ENCODE results near the gene PPIL3.

PPIL3 gene

DNA sequence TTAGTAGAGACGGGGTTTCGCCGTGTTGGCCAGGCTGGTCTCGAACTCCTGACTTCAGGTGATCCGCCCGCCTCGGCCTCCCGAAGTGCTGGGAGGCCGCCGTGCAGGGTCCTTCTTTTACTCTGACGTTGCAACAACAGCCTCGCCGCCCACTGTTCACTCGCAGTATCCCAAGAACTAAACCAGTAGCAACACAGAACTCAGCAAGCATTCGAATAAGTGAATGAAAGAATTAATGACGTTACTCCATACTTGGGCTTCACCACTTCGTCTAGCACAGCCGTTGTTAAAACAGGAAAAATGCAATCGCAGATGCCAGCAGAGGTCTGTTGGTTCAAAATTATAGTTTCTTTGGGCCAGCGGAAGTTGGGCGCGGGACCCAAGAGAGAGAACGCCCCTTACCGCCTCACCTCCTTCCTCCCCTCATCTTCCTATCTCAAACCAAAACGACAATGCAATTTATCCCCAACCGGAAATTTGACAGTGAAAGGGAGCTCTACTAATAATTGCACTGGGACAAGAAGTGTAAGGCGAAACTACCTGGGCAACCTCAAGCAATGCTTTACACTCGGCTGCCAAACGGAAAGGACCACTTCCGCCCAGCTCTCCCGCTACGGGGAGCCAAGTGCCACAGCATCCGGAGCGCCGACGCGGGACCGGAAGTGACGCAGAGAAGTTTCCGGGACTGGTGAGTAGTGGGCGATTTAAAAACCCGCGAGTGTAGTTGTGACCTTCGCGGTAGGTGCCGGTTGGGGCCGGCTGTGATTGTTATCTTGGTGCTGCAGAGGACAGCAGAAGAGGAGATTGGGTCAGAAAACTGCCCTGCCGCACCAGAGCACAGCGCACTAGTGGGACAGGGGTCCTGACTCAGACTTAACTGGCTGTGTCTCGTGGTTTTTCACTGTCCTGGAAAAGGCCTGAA lies at the start of gene PPIL3, which contains the start of gene NIF3L1:
TSS of gene PPIL3 (minus strand) at position 374 of the 922 bp plus-strand sequence. CDS start 1,462 bp downstream, outside the sequence.
TSS of gene NIF3L1 (plus strand) at position 668 of the 922 bp plus-strand sequence. CDS start 2,573 bp downstream, outside the sequence.
- peaks cover 61% of the 10 kb centered on the region for H3K79me2 ChIP-seq (ENCODE audit: low read length)
- TF ChIP-seq, protein P1, sequence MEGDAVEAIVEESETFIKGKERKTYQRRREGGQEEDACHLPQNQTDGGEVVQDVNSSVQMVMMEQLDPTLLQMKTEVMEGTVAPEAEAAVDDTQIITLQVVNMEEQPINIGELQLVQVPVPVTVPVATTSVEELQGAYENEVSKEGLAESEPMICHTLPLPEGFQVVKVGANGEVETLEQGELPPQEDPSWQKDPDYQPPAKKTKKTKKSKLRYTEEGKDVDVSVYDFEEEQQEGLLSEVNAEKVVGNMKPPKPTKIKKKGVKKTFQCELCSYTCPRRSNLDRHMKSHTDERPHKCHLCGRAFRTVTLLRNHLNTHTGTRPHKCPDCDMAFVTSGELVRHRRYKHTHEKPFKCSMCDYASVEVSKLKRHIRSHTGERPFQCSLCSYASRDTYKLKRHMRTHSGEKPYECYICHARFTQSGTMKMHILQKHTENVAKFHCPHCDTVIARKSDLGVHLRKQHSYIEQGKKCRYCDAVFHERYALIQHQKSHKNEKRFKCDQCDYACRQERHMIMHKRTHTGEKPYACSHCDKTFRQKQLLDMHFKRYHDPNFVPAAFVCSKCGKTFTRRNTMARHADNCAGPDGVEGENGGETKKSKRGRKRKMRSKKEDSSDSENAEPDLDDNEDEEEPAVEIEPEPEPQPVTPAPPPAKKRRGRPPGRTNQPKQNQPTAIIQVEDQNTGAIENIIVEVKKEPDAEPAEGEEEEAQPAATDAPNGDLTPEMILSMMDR (IDR thresholded peaks at IDR 0.05; ENCODE audit: low read depth, low read length), result no peak
- no peak for TF ChIP-seq EZH2phosphoT487 (IDR thresholded peaks at IDR 0.05; ENCODE audit: low read depth)
- peaks cover 11% of the 10 kb centered on the region for H3K4me1 ChIP-seq (ENCODE audit: low read length)
- H3K27me3 ChIP-seq (ENCODE audit: low read depth, low read length), result no peaks in the 10 kb centered on the region
- peak within 1 kb of the TSS; percentile 95 for H3K9ac ChIP-seq (ENCODE audit: low read length)
- H3K9me3 ChIP-seq (ENCODE audit: insufficient read depth, low read length), result no peaks in the 10 kb centered on the region
- H2AFZ ChIP-seq (ENCODE audit: low read depth, low read length), result peak within 1 kb of the TSS; percentile 95
- H4K20me1 ChIP-seq (ENCODE audit: insufficient read depth, low read length), result no peaks in the 10 kb centered on the region
- H3K4me2 ChIP-seq (ENCODE audit: low read length), result peak within 1 kb of the TSS; percentile 92
- peaks cover 20% of the 10 kb centered on the region for H3K36me3 ChIP-seq (replicated peaks; ENCODE audit: low read depth, low read length)
- H3K27ac ChIP-seq (ENCODE audit: low read length), result peak within 1 kb of the TSS; percentile 89
- peak within 1 kb of the TSS; percentile 94 for H3K4me3 ChIP-seq (ENCODE audit: low read length)

DNA sequence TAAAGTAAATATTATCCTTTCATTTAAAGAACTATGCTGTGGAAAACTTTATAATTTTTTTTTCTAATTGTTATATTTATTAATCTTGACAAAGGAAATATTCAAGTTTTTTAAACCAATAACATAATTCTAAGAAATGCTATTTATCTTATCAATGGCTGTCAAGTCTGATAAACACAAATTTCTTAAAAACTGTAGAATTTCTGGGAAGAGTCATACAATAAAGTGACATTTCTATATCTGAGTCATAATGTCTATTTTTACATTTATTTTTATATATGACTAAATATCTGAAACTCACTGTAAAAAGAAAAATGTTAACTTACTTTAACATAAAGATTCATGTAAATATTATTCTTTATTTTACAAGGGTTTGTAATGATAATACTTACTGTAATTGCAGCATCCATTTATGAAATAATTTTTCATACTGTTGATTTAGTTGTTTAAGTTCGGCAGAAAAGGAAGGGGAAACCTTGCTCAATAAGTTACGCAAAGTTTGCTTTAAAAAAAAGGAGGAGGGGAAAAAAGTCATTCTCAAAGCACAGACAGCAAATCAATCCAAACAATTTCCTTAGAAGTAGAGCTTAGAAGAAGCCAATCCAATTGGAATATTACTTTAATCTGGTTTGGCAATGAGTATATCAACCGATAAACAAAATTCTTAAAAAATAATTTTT lies 42.2 kb upstream of the PPIL3 start:
- Histone ChIP-seq H3K9ac (ENCODE audit: low read length) (no peak overlapping the region), H4K20me1 (ENCODE audit: insufficient read depth, low read length) (no peaks in the 10 kb centered on the region), H3K79me2 (ENCODE audit: low read length) (no peaks in the 10 kb centered on the region), H3K27ac (ENCODE audit: low read length) (no peak overlapping the region), H3K4me3 (ENCODE audit: low read length) (no peak overlapping the region), H3K4me2 (ENCODE audit: low read length) (no peak overlapping the region), H3K27me3 (ENCODE audit: low read depth, low read length) (no peaks in the 10 kb centered on the region), H3K36me3 (replicated peaks; ENCODE audit: low read depth, low read length) (peaks cover 22% of the 10 kb centered on the region), H3K4me1 (ENCODE audit: low read length) (no peaks in the 10 kb centered on the region), H3K9me3 (ENCODE audit: insufficient read depth, low read length) (no peaks in the 10 kb centered on the region), H2AFZ (ENCODE audit: low read depth, low read length) (no peak overlapping the region)
- TF ChIP-seq EZH2phosphoT487 (IDR thresholded peaks at IDR 0.05; ENCODE audit: low read depth), result no peak
- TF ChIP-seq, protein P1 (IDR thresholded peaks at IDR 0.05; ENCODE audit: low read depth, low read length), result no peak

DNA sequence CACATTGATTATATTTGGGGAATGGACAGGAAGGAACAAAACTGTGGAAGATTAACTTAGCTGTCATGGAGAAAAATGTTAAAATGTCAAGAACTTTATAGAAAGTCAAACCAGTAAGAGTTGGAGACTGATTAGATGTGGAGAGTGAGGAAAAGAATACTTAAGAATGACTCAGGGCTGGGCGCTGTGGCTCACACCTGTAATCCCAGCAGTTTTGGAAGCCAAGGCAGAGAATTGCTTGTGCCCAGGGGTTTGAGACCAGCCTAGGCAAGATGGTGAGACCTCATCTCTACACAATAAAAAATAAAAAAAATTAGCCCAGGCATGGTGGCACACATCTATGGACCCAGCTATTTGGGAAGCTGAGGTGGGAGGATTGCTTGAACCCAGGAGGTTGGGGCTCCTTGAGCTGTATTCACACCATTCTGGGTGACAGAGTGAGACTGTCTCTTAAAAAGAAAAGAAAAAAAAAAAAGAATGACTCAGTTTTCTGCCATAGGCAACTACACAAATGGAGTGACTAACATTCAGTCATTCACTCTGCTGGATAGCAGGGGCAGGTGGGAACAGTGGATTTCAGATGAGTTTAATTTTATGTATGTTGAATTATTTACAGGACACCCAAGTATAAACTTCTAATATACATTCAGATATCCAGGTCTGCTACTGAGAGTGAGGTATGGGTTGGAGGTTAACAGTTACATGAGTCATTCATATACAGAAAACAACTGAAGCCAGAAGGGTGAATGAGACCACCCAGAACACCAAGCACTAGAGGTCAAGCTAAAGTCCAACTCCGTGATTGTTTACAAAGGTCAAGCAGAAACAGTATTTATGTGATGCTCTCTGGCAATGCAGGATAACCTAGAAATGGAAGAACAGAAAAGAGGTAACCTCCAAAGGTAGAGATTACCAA lies 40.7 kb upstream of the PPIL3 start:
- Histone ChIP-seq H3K9me3 (ENCODE audit: insufficient read depth, low read length) (no peaks in the 10 kb centered on the region), H3K36me3 (replicated peaks; ENCODE audit: low read depth, low read length) (peaks cover 16% of the 10 kb centered on the region), H3K79me2 (ENCODE audit: low read length) (no peaks in the 10 kb centered on the region), H3K4me3 (ENCODE audit: low read length) (no peak overlapping the region), H2AFZ (ENCODE audit: low read depth, low read length) (no peak overlapping the region), H3K4me1 (ENCODE audit: low read length) (no peaks in the 10 kb centered on the region), H3K27me3 (ENCODE audit: low read depth, low read length) (no peaks in the 10 kb centered on the region), H4K20me1 (ENCODE audit: insufficient read depth, low read length) (no peaks in the 10 kb centered on the region), H3K27ac (ENCODE audit: low read length) (no peak overlapping the region), H3K4me2 (ENCODE audit: low read length) (no peak overlapping the region), H3K9ac (ENCODE audit: low read length) (no peak overlapping the region)
- TF ChIP-seq, protein P1 (IDR thresholded peaks at IDR 0.05; ENCODE audit: low read depth, low read length), result no peak
- no peak for TF ChIP-seq EZH2phosphoT487 (IDR thresholded peaks at IDR 0.05; ENCODE audit: low read depth)

Data from OCI-LY3 (cell line).